Fibroblast of lung (primary cell): ENCODE measurements around the gene AVP. TPM values are rescaled to one million over a fixed set of nuclear protein-coding genes. Genes with fewer than 3 reads are reported as not detected.

Experiments
- DNase-seq, 2 donors: peaks; one replicate each; pipeline versions ENCODE4 v3.0.0 to v3.0.0-alpha.2; 2010; ENCODE audit warnings: low read depth in 2 of 2
- H2AFZ ChIP-seq: 2 replicates; pipeline ENCODE4 v1.5.1; 2012; ENCODE audit warnings: low read length, control low read depth, inconsistent platforms
- H3K27ac ChIP-seq: 2 replicates; pipeline ENCODE4 v1.5.1; 2011; ENCODE audit warnings: low read length, control low read depth; ENCODE audit not compliant: insufficient read depth
- H3K27me3 ChIP-seq: 2 replicates; pipeline ENCODE4 v1.5.1; 2011; ENCODE audit warnings: mild to moderate bottlenecking, low read length; ENCODE audit not compliant: control insufficient read depth, insufficient read depth
- H3K36me3 ChIP-seq: 2 replicates; pipeline ENCODE4 v1.5.1; 2011; ENCODE audit warnings: low read length; ENCODE audit not compliant: control insufficient read depth, insufficient read depth
- H3K4me1 ChIP-seq: 2 replicates; pipeline ENCODE4 v1.5.1; 2011; ENCODE audit warnings: low read length; ENCODE audit not compliant: control insufficient read depth, insufficient read depth; ENCODE audit errors: extremely low read depth
- H3K4me2 ChIP-seq: 2 replicates; pipeline ENCODE4 v1.5.1; 2011; ENCODE audit warnings: low read length, control low read depth; ENCODE audit not compliant: insufficient read depth; ENCODE audit errors: extremely low read depth
- H3K4me3 ChIP-seq, 4 experiments: fragments of 200-600 bp in 1 of 4; sonication (generic) in 1 of 4; replicated peaks in 1 of 4; 2 replicates each; pipeline ENCODE4 v1.5.1; 2011 to 2016; ENCODE audit warnings: low read length in 4 of 4, low read depth in 3 of 4, mild to moderate bottlenecking in 3 of 4, control low read depth in 2 of 4, inconsistent platforms in 1 of 4, mixed read lengths in 1 of 4; ENCODE audit not compliant: insufficient read depth in 1 of 4; ENCODE audit errors: control extremely low read depth in 1 of 4
- H3K79me2 ChIP-seq: 2 replicates; pipeline ENCODE4 v1.5.1; 2012; ENCODE audit warnings: mild to moderate bottlenecking, low read length, inconsistent platforms; ENCODE audit not compliant: control insufficient read depth, insufficient read depth
- H3K9ac ChIP-seq: 2 replicates; pipeline ENCODE4 v1.5.1; 2011; ENCODE audit warnings: mild to moderate bottlenecking, low read length, control low read depth; ENCODE audit not compliant: insufficient read depth
- H3K9me3 ChIP-seq: 2 replicates; pipeline ENCODE4 v1.5.1; 2012; ENCODE audit warnings: low read depth, low read length; ENCODE audit not compliant: control insufficient read depth, insufficient read depth
- H4K20me1 ChIP-seq: 2 replicates; pipeline ENCODE4 v1.5.1; 2011; ENCODE audit warnings: low read length; ENCODE audit not compliant: control insufficient read depth, insufficient read depth; ENCODE audit errors: extremely low read depth
- CTCF ChIP-seq, 2 donors: IDR thresholded peaks in 1 of 2; conservative IDR thresholded peaks in 1 of 2; 1 replicate in 1 of 2; 2 replicates in 1 of 2; pipeline ENCODE4 v1.5.1; 2011 to 2012; ENCODE audit warnings: low read length in 2 of 2, control low read depth in 1 of 2, inconsistent platforms in 1 of 2, low read depth in 1 of 2, mild to moderate bottlenecking in 1 of 2
- EZH2 ChIP-seq: IDR thresholded peaks from 2 replicates; pipeline ENCODE4 v1.5.1; 2012; ENCODE audit warnings: low read length, control low read depth, mild to moderate bottlenecking; ENCODE audit errors: missing control alignments
- polyA minus RNA-seq: library from RNA; depleted of rRNA, polyadenylated mRNA; stranded (reverse); fragments of >200 nt; gene quantifications from 2 replicates; pipeline ENCODE4 v1.2.3, GENCODE V29; 2011; ENCODE audit warnings: low replicate concordance
- polyA plus RNA-seq, 2 donors: library from polyadenylated mRNA; depleted of rRNA in 1 of 2; stranded (reverse) in 1 of 2; unstranded in 1 of 2; fragments of >200 nt; gene quantifications; 2 replicates each; pipeline ENCODE4 v1.2.1, GENCODE V29; 2011 to 2012; ENCODE audit warnings: missing spikeins in 1 of 2
- total RNA-seq: library from RNA; depleted of rRNA; stranded (reverse); fragments of >200 nt; gene quantifications from 2 replicates; pipeline ENCODE4 v1.2.1, GENCODE V29; 2014

Gene AVP
- total RNA-seq (not detected in 2 replicates), polyA plus RNA-seq (not detected in 2 replicates), polyA minus RNA-seq (not detected in 2 replicates)
- not detected in 2 replicates for polyA plus RNA-seq (2012)

GRCh38 chr20:3084283-3084985, at the start of gene AVP:
AVP (minus strand) TSS chr20:3084724; CDS start chr20:3084674, 50 bp downstream.
- H3K4me1 ChIP-seq: peaks cover 7% of the 10 kb centered on the region
- no peak within 1 kb of the TSS for H3K4me3 ChIP-seq
- no peak within 1 kb of the TSS for H3K9ac ChIP-seq
- peaks cover 41% of the 10 kb centered on the region for H3K27me3 ChIP-seq
- TF ChIP-seq EZH2: no peak
- no peak for TF ChIP-seq CTCF (conservative IDR thresholded peaks at IDR 0.05 in 1 of 2, IDR thresholded peaks at IDR 0.05 in 1 of 2; ENCODE audit: low read depth in 1 of 2, low read length in 2 of 2)
- no peak within 1 kb of the TSS for H2AFZ ChIP-seq
- H3K9me3 ChIP-seq: no peaks in the 10 kb centered on the region
- H3K27ac ChIP-seq: no peak within 1 kb of the TSS
- no peak within 1 kb of the TSS for H3K4me2 ChIP-seq
- H3K36me3 ChIP-seq: no peaks in the 10 kb centered on the region
- H4K20me1 ChIP-seq: no peaks in the 10 kb centered on the region
- DNase-seq: no peak
- H3K79me2 ChIP-seq: no peaks in the 10 kb centered on the region

GRCh38 chr20:3134151-3134550, 49.6 kb upstream of the AVP start:
- TF ChIP-seq EZH2: no peak
- TF ChIP-seq CTCF (conservative IDR thresholded peaks at IDR 0.05 in 1 of 2, IDR thresholded peaks at IDR 0.05 in 1 of 2; ENCODE audit: low read depth in 1 of 2, low read length in 2 of 2): no peak
- Histone ChIP-seq H3K27ac (no peak overlapping the region), H2AFZ (no peak overlapping the region), H3K9ac (no peak overlapping the region), H3K4me2 (no peak overlapping the region), H4K20me1 (no peaks in the 10 kb centered on the region), H3K4me1 (peaks cover 2% of the 10 kb centered on the region), H3K4me3 (no peak overlapping the region), H3K79me2 (peaks cover 3% of the 10 kb centered on the region), H3K9me3 (no peaks in the 10 kb centered on the region), H3K27me3 (no peaks in the 10 kb centered on the region), H3K36me3 (no peaks in the 10 kb centered on the region)
- DNase-seq: peak in 1 of 2 donors; percentile 9

GRCh38 chr20:3133155-3133554, 48.6 kb upstream of the AVP start:
- H3K79me2 ChIP-seq: peaks cover 3% of the 10 kb centered on the region
- no peak overlapping the region for H2AFZ ChIP-seq
- no peaks in the 10 kb centered on the region for H3K36me3 ChIP-seq
- no peaks in the 10 kb centered on the region for H4K20me1 ChIP-seq
- H3K4me1 ChIP-seq: peaks cover 2% of the 10 kb centered on the region
- H3K4me3 ChIP-seq: no peak overlapping the region
- no peak for TF ChIP-seq EZH2
- TF ChIP-seq CTCF (conservative IDR thresholded peaks at IDR 0.05 in 1 of 2, IDR thresholded peaks at IDR 0.05 in 1 of 2; ENCODE audit: low read depth in 1 of 2, low read length in 2 of 2): no peak
- no peaks in the 10 kb centered on the region for H3K9me3 ChIP-seq
- no peak overlapping the region for H3K4me2 ChIP-seq
- H3K27me3 ChIP-seq: no peaks in the 10 kb centered on the region
- no peak overlapping the region for H3K9ac ChIP-seq
- no peak overlapping the region for H3K27ac ChIP-seq
- DNase-seq: peak in 1 of 2 donors; percentile 9
